Brain microvascular endothelial cell (primary cell): ENCODE data around the gene SLC5A3.

Experiments used
- DNase-seq: peaks from one replicate; pipeline ENCODE4 v3.0.0-alpha.2; 2020
- H3K27ac ChIP-seq: fragments of 250-450 bp; sonication (Bioruptor Pico); 2 replicates; pipeline ENCODE4 v1.5.1; 2020; ENCODE audit warnings: mild to moderate bottlenecking, moderate library complexity
- H3K27me3 ChIP-seq: fragments of 250-450 bp; sonication (Bioruptor Pico); replicated peaks from 2 replicates; pipeline ENCODE4 v1.5.1; 2020; ENCODE audit warnings: mild to moderate bottlenecking
- H3K36me3 ChIP-seq: fragments of 250-450 bp; sonication (Bioruptor Pico); replicated peaks from 2 replicates; pipeline ENCODE4 v1.5.1; 2020; ENCODE audit warnings: mild to moderate bottlenecking
- H3K4me3 ChIP-seq: 2 replicates; pipeline ENCODE4 v1.5.1; 2011; ENCODE audit warnings: low read depth, mild to moderate bottlenecking, control low read depth, low read length, moderate library complexity
- in situ Hi-C: cut with HindIII; loops from 2 replicates; pipeline ENCODE4 v1.10.0; 2017; ENCODE audit warnings: low sequenced_read_pairs, low pct_ligation_motif_present
- TF ChIP-seq, protein P1 (sequence below): IDR thresholded peaks from 2 replicates; pipeline ENCODE4 v1.5.1; 2011; ENCODE audit warnings: low read depth, mild to moderate bottlenecking, moderate library complexity, low read length, control low read depth, inconsistent platforms; ENCODE audit errors: missing control alignments

The SLC5A3 gene

DNA sequence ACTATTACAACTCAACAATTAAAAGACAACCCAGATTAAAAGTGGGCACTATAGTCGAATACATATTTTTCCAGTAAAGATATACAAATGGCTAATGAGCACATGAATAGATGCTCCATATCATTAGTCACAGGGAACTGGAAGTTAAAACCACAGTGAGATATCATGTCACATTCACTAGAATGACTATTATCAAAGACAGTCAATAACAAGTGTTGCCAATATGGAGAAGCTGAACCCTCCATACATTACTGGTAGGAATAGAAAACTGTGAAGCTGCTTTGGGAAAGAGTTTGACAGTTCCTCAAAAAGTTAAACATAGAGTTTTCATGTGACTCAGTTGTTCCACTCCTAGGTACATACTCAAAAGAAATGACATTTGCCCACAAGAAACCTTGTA lies 30.6 kb upstream of the SLC5A3 start:
- in situ Hi-C loops = no loop called here
- no peak overlapping the region for H3K4me3 ChIP-seq
- H3K27ac ChIP-seq = no peak overlapping the region
- H3K36me3 ChIP-seq = no peaks in the 10 kb centered on the region
- DNase-seq = no peak
- TF ChIP-seq, protein P1, sequence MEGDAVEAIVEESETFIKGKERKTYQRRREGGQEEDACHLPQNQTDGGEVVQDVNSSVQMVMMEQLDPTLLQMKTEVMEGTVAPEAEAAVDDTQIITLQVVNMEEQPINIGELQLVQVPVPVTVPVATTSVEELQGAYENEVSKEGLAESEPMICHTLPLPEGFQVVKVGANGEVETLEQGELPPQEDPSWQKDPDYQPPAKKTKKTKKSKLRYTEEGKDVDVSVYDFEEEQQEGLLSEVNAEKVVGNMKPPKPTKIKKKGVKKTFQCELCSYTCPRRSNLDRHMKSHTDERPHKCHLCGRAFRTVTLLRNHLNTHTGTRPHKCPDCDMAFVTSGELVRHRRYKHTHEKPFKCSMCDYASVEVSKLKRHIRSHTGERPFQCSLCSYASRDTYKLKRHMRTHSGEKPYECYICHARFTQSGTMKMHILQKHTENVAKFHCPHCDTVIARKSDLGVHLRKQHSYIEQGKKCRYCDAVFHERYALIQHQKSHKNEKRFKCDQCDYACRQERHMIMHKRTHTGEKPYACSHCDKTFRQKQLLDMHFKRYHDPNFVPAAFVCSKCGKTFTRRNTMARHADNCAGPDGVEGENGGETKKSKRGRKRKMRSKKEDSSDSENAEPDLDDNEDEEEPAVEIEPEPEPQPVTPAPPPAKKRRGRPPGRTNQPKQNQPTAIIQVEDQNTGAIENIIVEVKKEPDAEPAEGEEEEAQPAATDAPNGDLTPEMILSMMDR = no peak
- no peaks in the 10 kb centered on the region for H3K27me3 ChIP-seq

DNA sequence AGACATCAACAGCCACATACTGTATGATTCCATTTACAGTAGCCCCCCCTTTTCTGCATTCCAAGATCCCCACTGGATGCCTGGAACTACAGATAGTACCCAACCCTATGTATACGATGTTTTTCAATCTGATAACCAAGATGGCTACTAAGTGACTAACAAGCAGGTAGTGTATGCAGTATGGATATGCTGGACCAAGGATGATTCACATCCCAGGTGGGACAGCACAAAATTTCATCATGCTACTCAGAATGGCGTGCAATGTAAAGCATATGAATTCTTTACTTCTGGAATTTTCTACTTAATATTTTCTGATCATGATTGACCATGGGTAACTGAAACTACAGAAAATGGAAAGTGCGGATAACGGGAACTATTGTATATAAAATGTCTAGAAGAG lies 30.0 kb upstream of the SLC5A3 start:
- no peaks in the 10 kb centered on the region for H3K27me3 ChIP-seq
- TF ChIP-seq, protein P1 = no peak
- H3K36me3 ChIP-seq = no peaks in the 10 kb centered on the region
- no peak for DNase-seq
- no peak overlapping the region for H3K4me3 ChIP-seq
- in situ Hi-C loops = no loop called here
- H3K27ac ChIP-seq = no peak overlapping the region

DNA sequence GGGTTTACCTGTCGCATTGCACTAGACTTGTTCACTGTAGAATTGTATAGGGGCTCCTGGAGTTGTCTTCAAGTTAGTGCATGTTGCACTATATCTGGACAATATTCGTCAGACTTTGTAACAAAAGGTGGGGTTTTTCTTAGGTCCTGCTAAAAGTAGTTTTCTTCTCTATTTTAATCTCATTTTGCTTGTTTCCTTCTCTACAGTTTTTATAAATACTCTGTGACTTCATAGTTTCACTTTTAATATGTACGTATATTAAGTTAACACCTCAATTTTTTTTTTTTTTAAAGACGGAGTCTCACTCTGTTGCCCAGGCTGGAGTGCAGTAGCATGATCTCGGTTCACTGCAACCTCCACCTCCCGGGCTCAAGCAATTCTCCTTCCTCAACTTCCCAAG lies 26.5 kb upstream of the SLC5A3 start:
- TF ChIP-seq, protein P1 = no peak
- Histone ChIP-seq H3K27me3 (no peaks in the 10 kb centered on the region), H3K36me3 (no peaks in the 10 kb centered on the region), H3K27ac (no peak overlapping the region), H3K4me3 (no peak overlapping the region)
- in situ Hi-C loops = no loop called here
- DNase-seq = no peak

DNA sequence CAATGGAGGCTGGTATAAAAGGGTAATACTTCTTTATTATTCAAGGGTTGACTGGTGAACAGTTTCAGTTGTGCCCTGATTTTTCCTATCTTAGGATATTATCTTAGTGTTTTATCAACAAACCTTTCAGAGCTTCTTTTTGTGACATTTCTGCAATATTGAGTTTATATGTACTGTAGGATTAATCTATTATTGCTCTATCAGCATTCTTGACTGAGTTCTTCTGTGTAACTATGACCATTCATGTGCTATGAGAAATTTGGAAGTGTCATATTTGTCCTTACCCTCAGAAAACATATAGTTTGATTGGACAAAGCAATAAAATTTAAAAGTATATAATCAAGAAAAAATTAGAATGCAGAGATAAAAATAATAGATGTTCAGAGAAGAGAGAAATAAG lies 25.5 kb upstream of the SLC5A3 start:
- DNase-seq = no peak
- H3K27me3 ChIP-seq = no peaks in the 10 kb centered on the region
- no peak overlapping the region for H3K4me3 ChIP-seq
- no peak overlapping the region for H3K27ac ChIP-seq
- H3K36me3 ChIP-seq = no peaks in the 10 kb centered on the region
- TF ChIP-seq, protein P1 = no peak
- in situ Hi-C loops = no loop called here

DNA sequence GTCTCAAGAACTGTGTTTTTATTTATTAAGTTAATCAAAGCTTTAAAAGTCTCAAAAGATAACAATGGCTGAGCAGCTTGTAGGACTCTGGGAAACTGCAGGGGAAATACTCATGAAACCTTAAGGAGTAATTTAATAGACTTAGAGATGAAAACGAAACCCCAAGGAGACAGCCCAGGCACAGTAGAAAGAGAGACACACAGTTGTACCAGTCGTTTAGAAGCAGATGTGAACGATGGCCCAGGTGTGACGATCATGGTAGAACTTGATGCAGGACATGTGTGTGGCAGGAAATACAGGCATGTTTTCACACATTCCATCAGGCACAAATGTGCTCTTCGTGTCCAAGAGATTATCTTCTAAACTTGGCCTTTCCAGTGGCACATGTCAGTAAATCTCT lies 21.2 kb upstream of the SLC5A3 start:
- TF ChIP-seq, protein P1 = no peak
- no peak overlapping the region for H3K4me3 ChIP-seq

DNA sequence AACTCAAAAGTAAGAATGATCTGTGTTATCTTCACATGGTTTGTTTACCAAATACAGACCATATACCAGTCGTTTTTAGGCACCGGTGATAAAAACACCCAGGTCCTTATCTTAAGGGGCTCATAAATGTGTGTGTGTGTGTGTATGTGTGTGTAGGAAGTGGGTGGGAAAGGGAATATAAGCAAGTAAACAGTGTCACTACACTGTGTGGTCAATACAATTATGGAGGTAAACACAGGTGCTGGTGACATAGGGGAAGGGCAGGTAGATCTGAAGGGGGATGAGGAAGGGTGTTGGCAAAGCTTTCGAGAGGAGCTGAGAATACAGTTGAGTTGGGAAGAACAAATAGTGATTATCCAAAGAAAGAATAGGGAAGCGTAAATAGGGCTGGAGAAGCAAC lies 19.1 kb upstream of the SLC5A3 start:
- no peak overlapping the region for H3K4me3 ChIP-seq
- in situ Hi-C loops = no loop called here
- no peaks in the 10 kb centered on the region for H3K36me3 ChIP-seq
- no peaks in the 10 kb centered on the region for H3K27me3 ChIP-seq
- TF ChIP-seq, protein P1 = no peak
- DNase-seq = no peak
- H3K27ac ChIP-seq = no peak overlapping the region

More for the DNA sequence above, 21.2 kb upstream of the SLC5A3 start:
- DNase-seq = no peak
- in situ Hi-C loops = no loop called here
- Histone ChIP-seq H3K27me3 (no peaks in the 10 kb centered on the region), H3K36me3 (no peaks in the 10 kb centered on the region), H3K27ac (no peak overlapping the region)
